ENCODE results near the gene CKMT2.
A peak's percentile ranks its signal among the peaks of the same experiment; 100 is the strongest.

CKMT2 gene

DNA sequence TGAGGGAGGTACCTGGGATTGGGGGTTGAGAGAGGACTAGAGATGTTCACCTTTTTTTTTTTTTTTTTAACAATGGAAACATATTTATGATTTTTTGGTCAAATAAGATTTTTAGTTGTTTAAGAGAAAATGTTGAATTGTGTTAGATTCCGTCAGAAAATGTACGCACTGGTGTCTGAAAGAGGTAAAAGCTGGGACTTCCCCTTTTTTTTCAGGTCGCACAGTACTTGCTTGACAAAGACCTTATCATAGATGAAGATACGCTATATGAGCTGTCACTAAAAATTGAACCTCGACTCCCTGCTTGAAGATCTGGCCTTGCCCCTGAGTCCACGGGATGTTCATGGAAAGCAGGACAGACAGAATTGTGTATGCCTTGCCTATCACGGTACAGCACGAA, 7.7 kb upstream of the CKMT2 start:
- H3K4me1 ChIP-seq (ENCODE audit: control insufficient read depth, insufficient read depth, low read length) = no peaks in the 10 kb centered on the region
- no peaks in the 10 kb centered on the region for H3K36me3 ChIP-seq (ENCODE audit: control insufficient read depth, insufficient read depth, low read length)
- H3K4me3 ChIP-seq (ENCODE audit: low read length) = no peak overlapping the region
- H3K9me3 ChIP-seq (ENCODE audit: control insufficient read depth, low read length) = no peaks in the 10 kb centered on the region
- no peak overlapping the region for H3K9ac ChIP-seq (ENCODE audit: low read length)
- H3K27me3 ChIP-seq (ENCODE audit: control insufficient read depth, insufficient read depth, low read length) = no peaks in the 10 kb centered on the region

DNA sequence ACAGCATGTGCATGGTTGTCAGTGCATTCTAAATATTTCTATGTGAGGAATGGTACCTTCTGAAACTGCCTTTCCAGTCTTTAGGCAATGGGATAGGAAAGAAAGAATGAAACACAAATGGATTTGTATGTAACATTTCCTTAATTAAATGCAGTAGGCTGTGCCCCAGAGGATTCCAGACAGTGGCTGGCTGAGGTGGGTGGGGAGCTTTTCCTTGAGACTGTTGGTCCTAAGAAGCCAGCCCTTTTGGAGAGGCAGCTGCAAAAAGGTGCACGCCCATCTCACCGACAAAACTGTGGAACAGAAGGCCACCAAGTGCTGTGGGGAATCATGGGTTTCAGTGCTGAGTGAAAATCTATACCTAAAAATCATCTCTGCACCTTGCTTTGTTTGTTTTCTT, 6.8 kb upstream of the CKMT2 start:
- Histone ChIP-seq H3K36me3 (ENCODE audit: control insufficient read depth, insufficient read depth, low read length) (no peaks in the 10 kb centered on the region), H3K27me3 (ENCODE audit: control insufficient read depth, insufficient read depth, low read length) (no peaks in the 10 kb centered on the region), H3K9ac (ENCODE audit: low read length) (no peak overlapping the region), H3K4me1 (ENCODE audit: control insufficient read depth, insufficient read depth, low read length) (no peaks in the 10 kb centered on the region), H3K9me3 (ENCODE audit: control insufficient read depth, low read length) (no peaks in the 10 kb centered on the region), H3K4me3 (ENCODE audit: low read length) (no peak overlapping the region)

DNA sequence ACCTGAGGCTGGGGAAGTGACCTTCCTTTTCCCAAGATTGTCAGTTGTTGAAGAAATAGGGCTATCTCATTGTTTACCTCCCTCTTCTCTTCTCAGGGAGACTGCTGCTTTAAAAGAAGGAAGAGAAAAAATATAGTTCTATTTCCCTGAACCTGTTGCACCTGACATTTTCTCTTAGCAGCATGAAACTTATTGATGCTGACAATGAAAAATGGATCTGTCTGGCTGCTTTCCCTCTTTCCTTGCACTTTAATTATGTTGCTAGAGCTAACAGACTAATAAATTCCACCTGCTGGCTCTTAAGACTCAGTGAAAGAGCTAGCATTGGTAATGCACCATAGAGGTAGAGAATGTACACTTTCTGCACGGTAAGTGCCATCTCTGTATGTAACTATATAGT, 6.2 kb upstream of the CKMT2 start:
- no peak overlapping the region for H3K4me3 ChIP-seq (ENCODE audit: low read length)
- H3K9me3 ChIP-seq (ENCODE audit: control insufficient read depth, low read length) = no peaks in the 10 kb centered on the region
- H3K36me3 ChIP-seq (ENCODE audit: control insufficient read depth, insufficient read depth, low read length) = no peaks in the 10 kb centered on the region
- no peak overlapping the region for H3K9ac ChIP-seq (ENCODE audit: low read length)
- H3K4me1 ChIP-seq (ENCODE audit: control insufficient read depth, insufficient read depth, low read length) = no peaks in the 10 kb centered on the region
- no peaks in the 10 kb centered on the region for H3K27me3 ChIP-seq (ENCODE audit: control insufficient read depth, insufficient read depth, low read length)

DNA sequence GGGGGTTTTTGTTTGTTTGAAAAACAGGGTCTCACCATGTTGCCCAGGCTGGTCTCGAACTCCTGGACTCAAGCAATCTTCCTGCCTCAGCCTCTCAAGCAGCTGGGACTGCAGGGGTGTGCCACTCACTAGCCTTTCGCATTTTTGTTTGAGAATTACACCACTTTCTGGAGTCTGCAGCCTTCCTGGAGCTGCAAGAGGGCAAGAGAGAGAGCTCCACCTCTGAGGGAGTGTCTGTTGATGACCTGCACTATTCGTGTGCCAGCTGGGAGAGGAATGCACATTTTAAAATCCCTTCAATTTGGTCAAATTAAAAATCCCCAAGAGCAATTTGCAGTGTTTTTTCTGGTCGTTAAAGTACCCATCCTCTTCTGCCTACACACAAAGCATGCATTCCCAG, 5.0 kb upstream of the CKMT2 start:
- H3K27me3 ChIP-seq (ENCODE audit: control insufficient read depth, insufficient read depth, low read length) = no peaks in the 10 kb centered on the region
- H3K4me1 ChIP-seq (ENCODE audit: control insufficient read depth, insufficient read depth, low read length) = no peaks in the 10 kb centered on the region
- no peak overlapping the region for H3K4me3 ChIP-seq (ENCODE audit: low read length)
- H3K9ac ChIP-seq (ENCODE audit: low read length) = no peak overlapping the region
- no peaks in the 10 kb centered on the region for H3K9me3 ChIP-seq (ENCODE audit: control insufficient read depth, low read length)
- no peaks in the 10 kb centered on the region for H3K36me3 ChIP-seq (ENCODE audit: control insufficient read depth, insufficient read depth, low read length)

DNA sequence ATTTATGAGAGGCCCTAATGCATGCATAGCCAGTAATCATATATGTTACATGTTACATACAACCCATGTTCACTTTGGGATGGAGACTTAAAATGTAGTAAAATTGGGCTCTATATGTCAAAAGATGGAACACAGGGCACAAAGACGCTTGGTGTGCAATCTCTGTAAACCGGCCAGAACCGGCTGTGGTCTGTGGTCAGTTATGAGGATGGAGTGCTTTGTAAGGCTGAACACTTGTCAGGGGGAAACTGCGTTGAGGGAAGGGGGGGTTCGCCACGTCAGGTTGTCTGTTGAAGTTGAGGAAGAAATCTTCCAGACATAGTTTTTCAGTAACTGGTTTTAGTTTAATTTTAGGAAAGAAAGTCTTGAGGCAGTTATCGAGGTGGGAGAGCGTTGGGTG, 2.7 kb upstream of the CKMT2 start:
- H3K4me1 ChIP-seq (ENCODE audit: control insufficient read depth, insufficient read depth, low read length) = no peaks in the 10 kb centered on the region
- H3K27me3 ChIP-seq (ENCODE audit: control insufficient read depth, insufficient read depth, low read length) = no peaks in the 10 kb centered on the region
- H3K36me3 ChIP-seq (ENCODE audit: control insufficient read depth, insufficient read depth, low read length) = no peaks in the 10 kb centered on the region
- H3K9me3 ChIP-seq (ENCODE audit: control insufficient read depth, low read length) = no peaks in the 10 kb centered on the region
- no peak overlapping the region for H3K4me3 ChIP-seq (ENCODE audit: low read length)
- H3K9ac ChIP-seq (ENCODE audit: low read length) = no peak overlapping the region

DNA sequence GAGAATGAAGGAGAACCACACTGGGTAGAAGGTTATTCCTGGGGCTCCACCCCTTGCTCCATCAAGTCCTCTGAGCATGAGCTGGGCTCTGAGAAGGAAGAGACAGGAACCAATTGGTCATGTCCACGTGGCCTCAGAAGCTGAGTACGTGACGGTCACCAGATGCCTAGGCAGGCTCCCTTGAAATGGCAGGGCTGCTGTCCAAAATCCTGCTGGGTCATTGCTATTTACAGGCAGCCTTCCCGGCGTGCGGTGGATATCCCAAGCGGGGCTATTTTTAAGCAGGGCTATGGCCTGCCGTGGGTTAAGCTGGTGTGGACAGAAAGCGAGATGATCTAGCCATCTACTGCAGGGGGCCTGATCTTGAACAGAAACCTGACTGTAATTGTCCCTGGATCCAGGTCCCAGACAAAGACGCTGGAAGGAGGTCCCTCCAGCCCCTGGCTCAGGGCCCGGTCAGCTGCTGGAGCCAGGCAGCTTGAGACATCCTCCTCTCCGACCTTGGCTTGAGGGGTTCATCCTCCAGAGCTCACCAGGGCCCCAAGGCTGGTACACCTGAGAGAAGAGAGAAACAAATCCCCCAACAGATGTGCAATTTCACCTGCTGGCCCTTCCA, 550 bp upstream of the CKMT2 start:
- Histone ChIP-seq H3K4me1 (ENCODE audit: control insufficient read depth, insufficient read depth, low read length) (no peaks in the 10 kb centered on the region), H3K27me3 (ENCODE audit: control insufficient read depth, insufficient read depth, low read length) (no peaks in the 10 kb centered on the region), H3K9me3 (ENCODE audit: control insufficient read depth, low read length) (no peaks in the 10 kb centered on the region), H3K36me3 (ENCODE audit: control insufficient read depth, insufficient read depth, low read length) (no peaks in the 10 kb centered on the region), H3K9ac (ENCODE audit: low read length) (peak overlapping the region; percentile 63), H3K4me3 (ENCODE audit: low read length) (no peak overlapping the region)

DNA sequence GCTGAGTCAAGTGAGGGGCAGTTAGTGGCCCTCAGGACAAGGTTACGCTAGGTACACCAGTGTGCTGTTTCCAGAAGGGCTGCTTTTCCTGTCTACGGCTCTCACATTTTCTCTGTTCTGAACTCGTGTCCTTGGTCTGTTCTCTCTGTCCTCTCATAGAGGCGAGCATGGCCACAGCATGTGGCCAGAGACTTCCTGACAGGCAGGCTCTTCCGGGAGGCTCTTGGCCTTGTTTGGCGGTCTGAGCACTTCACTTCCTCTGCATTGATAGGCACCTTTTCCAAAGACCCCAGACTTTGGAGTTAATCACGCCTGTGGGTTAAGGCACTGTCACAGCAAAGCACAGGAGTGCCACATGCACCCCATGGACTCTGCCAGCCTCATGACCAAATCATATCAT, 1.2 kb downstream of the CKMT2 start:
- no peak overlapping the region for H3K4me3 ChIP-seq (ENCODE audit: low read length)
- no peak overlapping the region for H3K9ac ChIP-seq (ENCODE audit: low read length)
- H3K4me1 ChIP-seq (ENCODE audit: control insufficient read depth, insufficient read depth, low read length) = no peaks in the 10 kb centered on the region

DNA sequence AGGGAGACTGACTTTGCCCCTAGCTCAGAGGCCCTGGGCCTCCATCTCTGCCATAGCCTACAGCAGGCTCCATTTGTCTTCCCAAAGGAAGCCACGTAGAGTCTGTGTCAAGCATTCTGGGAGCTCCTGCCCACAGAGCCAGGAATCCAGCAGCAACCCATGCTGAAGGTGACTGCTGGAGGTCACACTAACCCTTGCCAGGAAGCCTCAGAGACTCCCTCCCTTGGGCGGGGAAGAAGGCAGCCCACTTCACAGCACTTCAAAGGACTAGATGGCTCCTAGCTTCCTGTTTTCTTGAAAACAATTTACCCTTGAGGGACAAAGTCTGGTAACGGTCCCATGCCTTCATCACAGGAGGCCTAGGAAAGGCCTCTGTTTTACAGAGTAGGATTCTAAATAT, 1.7 kb downstream of the CKMT2 start:
- H3K27me3 ChIP-seq (ENCODE audit: control insufficient read depth, insufficient read depth, low read length) = no peaks in the 10 kb centered on the region
- H3K36me3 ChIP-seq (ENCODE audit: control insufficient read depth, insufficient read depth, low read length) = no peaks in the 10 kb centered on the region
- no peaks in the 10 kb centered on the region for H3K4me1 ChIP-seq (ENCODE audit: control insufficient read depth, insufficient read depth, low read length)
- no peak overlapping the region for H3K9ac ChIP-seq (ENCODE audit: low read length)
- no peak overlapping the region for H3K4me3 ChIP-seq (ENCODE audit: low read length)
- H3K9me3 ChIP-seq (ENCODE audit: control insufficient read depth, low read length) = no peaks in the 10 kb centered on the region

More for the DNA sequence above, 1.2 kb downstream of the CKMT2 start:
- Histone ChIP-seq H3K9me3 (ENCODE audit: control insufficient read depth, low read length) (no peaks in the 10 kb centered on the region), H3K27me3 (ENCODE audit: control insufficient read depth, insufficient read depth, low read length) (no peaks in the 10 kb centered on the region), H3K36me3 (ENCODE audit: control insufficient read depth, insufficient read depth, low read length) (no peaks in the 10 kb centered on the region)

DNA sequence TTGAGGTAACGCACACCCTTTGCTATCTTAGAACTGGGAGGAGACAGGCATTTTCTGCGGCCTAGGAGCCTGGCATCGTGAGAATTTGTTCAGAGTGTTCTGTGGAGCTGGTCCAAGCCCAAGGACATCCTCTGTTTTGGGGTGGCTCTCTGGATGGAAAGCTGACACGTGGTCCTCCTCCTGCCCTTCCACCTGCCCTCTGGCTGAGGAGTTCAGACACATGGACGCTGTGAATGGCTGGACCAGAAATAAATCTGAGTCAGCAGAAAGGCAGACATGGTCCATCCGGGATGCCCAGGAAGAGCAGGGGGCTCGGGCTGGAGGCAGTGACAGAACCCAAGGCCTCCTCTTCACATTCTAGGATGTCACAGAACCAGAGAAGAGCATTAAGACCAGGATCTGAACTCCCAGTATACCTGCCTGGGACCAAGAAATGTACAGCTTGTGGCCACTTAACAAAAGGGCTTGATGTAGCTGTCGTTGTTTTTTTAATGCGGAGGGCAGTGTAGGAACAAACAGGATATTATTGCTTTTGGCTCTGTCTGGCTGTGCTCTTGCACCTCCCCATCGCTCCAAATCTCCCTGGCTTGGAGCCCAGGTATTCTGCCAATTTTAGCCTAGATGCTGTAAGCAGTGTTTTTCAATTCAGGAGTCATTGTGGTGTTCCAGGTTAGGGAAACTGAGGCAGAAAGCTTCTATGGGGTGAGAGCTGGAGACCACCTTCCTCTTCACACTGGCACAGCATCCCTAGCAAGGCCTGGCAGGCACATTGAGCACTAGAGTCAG, 2.4 kb downstream of the CKMT2 start:
- H3K4me1 ChIP-seq (ENCODE audit: control insufficient read depth, insufficient read depth, low read length) = no peaks in the 10 kb centered on the region
- no peaks in the 10 kb centered on the region for H3K9me3 ChIP-seq (ENCODE audit: control insufficient read depth, low read length)
- no peaks in the 10 kb centered on the region for H3K27me3 ChIP-seq (ENCODE audit: control insufficient read depth, insufficient read depth, low read length)
- no peak overlapping the region for H3K9ac ChIP-seq (ENCODE audit: low read length)
- H3K36me3 ChIP-seq (ENCODE audit: control insufficient read depth, insufficient read depth, low read length) = no peaks in the 10 kb centered on the region
- no peak overlapping the region for H3K4me3 ChIP-seq (ENCODE audit: low read length)

DNA sequence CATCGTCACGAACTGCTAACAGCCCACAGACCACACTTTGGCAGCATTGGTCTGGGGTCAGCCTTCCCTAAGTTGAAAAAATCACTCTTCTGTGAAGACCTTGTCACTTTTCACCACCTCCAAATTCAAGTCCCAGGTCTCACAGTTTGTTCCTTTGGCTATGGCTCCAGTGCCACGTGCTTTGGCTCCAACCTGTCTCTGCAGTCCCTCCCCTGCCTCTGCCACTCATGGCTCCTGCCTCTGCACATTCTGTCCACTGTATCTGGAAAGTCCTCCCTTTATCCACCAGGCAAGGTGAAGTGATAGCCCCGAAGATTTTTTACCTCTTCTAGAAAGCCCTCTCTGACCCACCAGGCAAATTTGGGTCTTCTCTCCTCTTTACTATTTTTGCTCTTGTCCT, 5.3 kb downstream of the CKMT2 start:
- Histone ChIP-seq H3K9me3 (ENCODE audit: control insufficient read depth, low read length) (no peaks in the 10 kb centered on the region), H3K36me3 (ENCODE audit: control insufficient read depth, insufficient read depth, low read length) (no peaks in the 10 kb centered on the region), H3K4me1 (ENCODE audit: control insufficient read depth, insufficient read depth, low read length) (no peaks in the 10 kb centered on the region), H3K4me3 (ENCODE audit: low read length) (no peak overlapping the region), H3K27me3 (ENCODE audit: control insufficient read depth, insufficient read depth, low read length) (no peaks in the 10 kb centered on the region), H3K9ac (ENCODE audit: low read length) (no peak overlapping the region)

DNA sequence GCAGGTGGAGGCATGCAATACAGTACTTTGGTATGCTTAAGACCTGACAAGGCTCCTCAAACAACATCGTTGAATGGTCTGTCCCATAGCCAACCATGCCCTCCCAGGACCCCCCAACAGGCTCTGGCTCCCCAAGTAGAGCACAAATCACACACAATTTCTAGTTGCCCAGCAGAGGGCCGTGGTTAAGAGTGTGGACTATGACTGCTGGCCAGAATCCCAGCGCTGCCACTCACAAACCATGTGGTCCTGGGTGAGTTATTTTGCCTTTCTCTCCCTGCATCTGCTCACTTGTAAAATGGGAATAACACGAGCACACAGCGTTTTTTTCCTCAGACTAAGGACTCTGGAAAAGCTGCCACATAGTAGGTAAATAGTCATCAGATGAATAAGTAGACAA, 6.5 kb downstream of the CKMT2 start:
- no peaks in the 10 kb centered on the region for H3K27me3 ChIP-seq (ENCODE audit: control insufficient read depth, insufficient read depth, low read length)
- H3K9me3 ChIP-seq (ENCODE audit: control insufficient read depth, low read length) = no peaks in the 10 kb centered on the region
- no peak overlapping the region for H3K9ac ChIP-seq (ENCODE audit: low read length)
- H3K4me1 ChIP-seq (ENCODE audit: control insufficient read depth, insufficient read depth, low read length) = peaks cover 4% of the 10 kb centered on the region
- H3K36me3 ChIP-seq (ENCODE audit: control insufficient read depth, insufficient read depth, low read length) = no peaks in the 10 kb centered on the region
- H3K4me3 ChIP-seq (ENCODE audit: low read length) = no peak overlapping the region

DNA sequence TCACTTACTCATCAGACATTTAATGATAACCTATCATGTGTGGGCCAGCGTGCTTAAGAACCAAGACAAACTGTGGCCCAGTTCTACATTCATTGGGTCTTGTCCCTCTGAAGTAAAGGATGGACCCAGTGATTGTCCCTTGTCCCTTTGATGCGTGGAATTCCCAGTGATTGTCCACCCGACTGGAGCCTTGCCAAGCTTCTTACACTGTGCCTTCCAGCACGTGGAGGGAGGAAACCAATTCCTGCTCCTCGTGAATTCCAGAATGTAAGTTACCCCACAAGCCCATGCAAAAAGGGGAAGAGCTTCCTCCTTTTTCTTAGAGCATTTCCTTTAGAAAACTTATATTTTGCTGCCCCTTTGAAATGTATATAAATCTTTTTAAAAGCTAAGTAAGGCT, 7.9 kb downstream of the CKMT2 start:
- Histone ChIP-seq H3K36me3 (ENCODE audit: control insufficient read depth, insufficient read depth, low read length) (no peaks in the 10 kb centered on the region), H3K4me1 (ENCODE audit: control insufficient read depth, insufficient read depth, low read length) (peaks cover 17% of the 10 kb centered on the region), H3K9ac (ENCODE audit: low read length) (no peak overlapping the region), H3K9me3 (ENCODE audit: control insufficient read depth, low read length) (no peaks in the 10 kb centered on the region), H3K4me3 (ENCODE audit: low read length) (no peak overlapping the region), H3K27me3 (ENCODE audit: control insufficient read depth, insufficient read depth, low read length) (no peaks in the 10 kb centered on the region)
